ENCODE data around the gene PARD3B. TPM values are rescaled to one million over a fixed set of nuclear protein-coding genes. Genes with fewer than 3 reads are reported as not detected.

PARD3B gene
- polyA plus RNA-seq, 5 donors = 13.6 to 22.9 (median 19.4) TPM

- no peak for DNase-seq
Observed at GRCh38 chr2:205403244-205403825, 858.1 kb downstream of the PARD3B start.

- DNase-seq = no peak
Observed at GRCh38 chr2:205405194-205405593, 859.9 kb downstream of the PARD3B start.

- no peak for DNase-seq
Observed at GRCh38 chr2:205405752-205406151, 860.5 kb downstream of the PARD3B start.

- peak; percentile 85 to 86 for DNase-seq
Observed at GRCh38 chr2:205407984-205408383, 862.7 kb downstream of the PARD3B start.

- peak in 1 of 2 donors; percentile 3 for DNase-seq
Observed at GRCh38 chr2:205408696-205409095, 863.4 kb downstream of the PARD3B start.

GRCh38 chr2:205409411-205409810, 864.1 kb downstream of the PARD3B start:
- no peak for DNase-seq

GRCh38 chr2:205411558-205411957, 866.3 kb downstream of the PARD3B start:
- DNase-seq = peak in 1 of 2 donors; percentile 15

- no peak for DNase-seq
Observed at GRCh38 chr2:205424326-205424725, 879.1 kb downstream of the PARD3B start.

- DNase-seq = no peak
Observed at GRCh38 chr2:205425102-205425501, 879.8 kb downstream of the PARD3B start.

GRCh38 chr2:205427112-205427511, 881.8 kb downstream of the PARD3B start:
- DNase-seq = no peak

- no peak for DNase-seq
Observed at GRCh38 chr2:205428811-205429210, 883.5 kb downstream of the PARD3B start.

- DNase-seq = no peak
Observed at GRCh38 chr2:205435970-205436369, 890.7 kb downstream of the PARD3B start.

GRCh38 chr2:205438241-205438640, 893.0 kb downstream of the PARD3B start:
- no peak for DNase-seq

- no peak for DNase-seq
Observed at GRCh38 chr2:205439621-205440020, 894.3 kb downstream of the PARD3B start.

GRCh38 chr2:205441524-205441923, 896.2 kb downstream of the PARD3B start:
- DNase-seq = no peak

- no peak for DNase-seq
Observed at GRCh38 chr2:205448189-205448588, 902.9 kb downstream of the PARD3B start.

- DNase-seq = no peak
Observed at GRCh38 chr2:205451901-205452512, 906.7 kb downstream of the PARD3B start.

GRCh38 chr2:205453202-205453601, 907.9 kb downstream of the PARD3B start:
- DNase-seq = no peak

- DNase-seq = no peak
Observed at GRCh38 chr2:205456682-205457081, 911.4 kb downstream of the PARD3B start.

GRCh38 chr2:205460217-205460616, 914.9 kb downstream of the PARD3B start:
- DNase-seq = no peak

GRCh38 chr2:205461169-205461568, 915.9 kb downstream of the PARD3B start:
- DNase-seq = no peak

- DNase-seq = no peak
Observed at GRCh38 chr2:205461678-205462665, 916.7 kb downstream of the PARD3B start.

All from right lung (tissue), 5 donors.